Measurements from ENCODE around the gene ARHGAP30. TPM values are rescaled to one million over a fixed set of nuclear protein-coding genes. Genes with fewer than 3 reads are reported as not detected.
"Not testable (repeated sequence)": the region's sequence is repeated elsewhere in the genome, so short reads cannot be mapped to it uniquely, and the experiment has no call there.

Gene ARHGAP30
- total RNA-seq, 1 experiment from 2014 or later: 1.7 TPM

DNA sequence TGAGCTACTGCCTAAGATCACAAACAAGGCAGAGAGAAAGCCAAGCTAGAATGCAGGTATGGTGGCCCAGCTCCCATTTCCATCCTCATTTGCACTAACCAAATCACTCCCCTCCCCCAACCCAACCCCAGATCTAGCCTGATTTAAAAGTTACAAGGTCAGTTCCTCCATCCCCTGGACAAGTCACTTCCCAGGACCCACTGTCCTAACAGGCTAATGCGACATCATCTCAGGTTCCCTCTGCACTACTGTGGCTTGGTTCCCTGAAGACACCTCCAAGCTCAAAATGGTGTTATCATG lies 51.1 kb downstream of the ARHGAP30 start:
- peak overlapping the region; percentile 94 for H3K27ac Mint-ChIP-seq (ENCODE audit: unreplicated experiment)
- H3K4me1 Mint-ChIP-seq (ENCODE audit: low read depth, unreplicated experiment): peaks cover 58% of the 10 kb centered on the region
- CTCF ChIA-PET: interaction anchor here (0.8 to 1.4 kb wide), 3 partner anchors 21 to 26 kb away, joined by 3 to 5 read pairs (median 4); no protein-coding TSS in a partner anchor
- no peaks in the 10 kb centered on the region for H3K27me3 Mint-ChIP-seq (ENCODE audit: unreplicated experiment)
- H3K9me3 Mint-ChIP-seq (ENCODE audit: low read depth, unreplicated experiment): no peaks in the 10 kb centered on the region
- peak overlapping the region; percentile 91 for H3K4me3 Mint-ChIP-seq (ENCODE audit: low read depth, unreplicated experiment)
- no TSS peak for BruUV-seq (replicated peaks)
- DNase-seq: no peak
- TF ChIP-seq CTCF (IDR thresholded peaks at IDR 0.05; ENCODE audit: unreplicated experiment): no peak
- peaks cover 69% of the 10 kb centered on the region for H3K36me3 Mint-ChIP-seq (ENCODE audit: insufficient read depth, unreplicated experiment)
- intact Hi-C loops (cut with micrococcal nuclease; ENCODE audit: unreplicated experiment): no loop called here

GRCh38 chr1:161017756-161018630 lies 51.7 kb downstream of the ARHGAP30 start:
- CTCF ChIA-PET: interaction anchor here (0.8 to 1.4 kb wide), 3 partner anchors 21 to 27 kb away, joined by 3 to 5 read pairs (median 4); no protein-coding TSS in a partner anchor
- Mint-ChIP-seq H3K4me3 (ENCODE audit: low read depth, unreplicated experiment) (peak overlapping the region; percentile 91), H3K27me3 (ENCODE audit: unreplicated experiment) (no peaks in the 10 kb centered on the region), H3K27ac (ENCODE audit: unreplicated experiment) (peak overlapping the region; percentile 85), H3K9me3 (ENCODE audit: low read depth, unreplicated experiment) (no peaks in the 10 kb centered on the region), H3K4me1 (ENCODE audit: low read depth, unreplicated experiment) (peaks cover 64% of the 10 kb centered on the region), H3K36me3 (ENCODE audit: insufficient read depth, unreplicated experiment) (peaks cover 75% of the 10 kb centered on the region)
- no peak for DNase-seq
- intact Hi-C loops (cut with micrococcal nuclease; ENCODE audit: unreplicated experiment): no loop called here
- no peak for TF ChIP-seq CTCF (IDR thresholded peaks at IDR 0.05; ENCODE audit: unreplicated experiment)
- BruUV-seq (replicated peaks): no TSS peak

DNA sequence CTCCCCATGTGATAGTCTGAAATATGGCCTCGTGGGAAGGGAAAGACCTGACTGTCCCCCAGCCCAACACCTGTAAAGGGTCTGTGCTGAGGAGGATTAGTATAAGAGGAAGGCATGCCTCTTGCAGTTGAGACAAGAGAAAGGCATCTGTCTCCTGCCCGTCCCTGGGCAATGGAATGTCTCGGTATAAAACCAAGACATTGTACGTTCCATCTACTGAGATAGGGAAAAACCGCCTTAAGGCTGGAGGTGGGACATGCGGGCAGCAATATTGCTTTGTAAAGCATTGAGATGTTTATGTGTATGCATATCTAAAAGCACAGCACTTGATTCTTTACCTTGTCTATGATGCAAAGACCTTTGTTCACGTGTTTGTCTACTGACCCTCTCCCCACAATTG lies 52.5 kb downstream of the ARHGAP30 start:
- DNase-seq; H3K9me3 Mint-ChIP-seq (ENCODE audit: low read depth, unreplicated experiment); H3K27me3 Mint-ChIP-seq (ENCODE audit: unreplicated experiment); CTCF ChIA-PET; BruUV-seq (replicated peaks); intact Hi-C loops (cut with micrococcal nuclease; ENCODE audit: unreplicated experiment): not testable (repeated sequence)
- peaks cover 72% of the 10 kb centered on the region for H3K36me3 Mint-ChIP-seq (ENCODE audit: insufficient read depth, unreplicated experiment)
- H3K4me3 Mint-ChIP-seq (ENCODE audit: low read depth, unreplicated experiment): peak overlapping the region; percentile 91
- H3K4me1 Mint-ChIP-seq (ENCODE audit: low read depth, unreplicated experiment): peaks cover 60% of the 10 kb centered on the region
- peak overlapping the region; percentile 85 for H3K27ac Mint-ChIP-seq (ENCODE audit: unreplicated experiment)

GRCh38 chr1:161016683-161017082 lies 53.0 kb downstream of the ARHGAP30 start:
- BruUV-seq (replicated peaks); H3K27me3 Mint-ChIP-seq (ENCODE audit: unreplicated experiment); DNase-seq; CTCF ChIA-PET; intact Hi-C loops (cut with micrococcal nuclease; ENCODE audit: unreplicated experiment); H3K9me3 Mint-ChIP-seq (ENCODE audit: low read depth, unreplicated experiment): not testable (repeated sequence)
- H3K4me1 Mint-ChIP-seq (ENCODE audit: low read depth, unreplicated experiment): peaks cover 62% of the 10 kb centered on the region
- peak overlapping the region; percentile 2 for H3K4me3 Mint-ChIP-seq (ENCODE audit: low read depth, unreplicated experiment)
- peaks cover 72% of the 10 kb centered on the region for H3K36me3 Mint-ChIP-seq (ENCODE audit: insufficient read depth, unreplicated experiment)
- H3K27ac Mint-ChIP-seq (ENCODE audit: unreplicated experiment): peak overlapping the region; percentile 21

DNA sequence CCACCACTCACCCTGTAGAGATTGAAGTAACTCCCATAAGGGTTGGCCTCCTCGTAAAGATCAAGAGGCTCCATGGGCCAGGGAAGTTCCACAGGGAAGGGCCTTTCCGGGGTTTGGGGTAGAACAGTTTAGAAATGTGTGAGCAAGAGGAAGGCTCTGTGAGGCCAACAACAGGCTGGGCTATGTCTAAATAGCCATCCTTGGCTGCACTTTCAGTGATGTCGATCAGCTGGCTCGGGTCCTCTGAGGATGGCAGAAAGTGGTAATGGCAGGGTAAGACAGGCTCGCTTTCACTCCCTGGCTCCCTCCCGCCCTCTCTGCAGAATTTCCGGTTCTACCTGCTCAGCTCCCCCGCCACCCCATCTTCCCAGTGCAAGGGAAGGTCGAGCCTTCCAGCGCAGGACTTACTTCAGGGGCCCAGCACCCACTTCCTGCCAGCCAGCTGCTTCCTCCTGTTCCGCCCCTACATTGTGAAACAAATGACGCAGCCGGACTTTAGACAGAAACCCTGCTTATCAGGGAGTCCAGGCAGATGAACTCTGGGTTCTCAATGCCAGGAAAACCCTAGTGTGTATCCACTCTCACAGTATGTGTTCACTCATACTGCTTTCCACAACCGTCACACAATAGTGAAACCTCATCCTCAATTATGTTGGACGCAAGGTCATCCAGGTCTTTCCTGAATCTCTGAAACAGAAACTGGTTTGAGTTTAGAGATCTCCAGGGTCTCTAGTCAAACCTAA lies 56.0 kb downstream of the ARHGAP30 start:
- CTCF ChIA-PET: interaction anchor here (0.6 to 1.6 kb wide), 5 partner anchors 16 to 84 kb away, joined by 5 to 10 read pairs (median 7); no protein-coding TSS in a partner anchor

More for the DNA sequence above, 56.0 kb downstream of the ARHGAP30 start:
- no peaks in the 10 kb centered on the region for H3K27me3 Mint-ChIP-seq (ENCODE audit: unreplicated experiment)
- no TSS peak for BruUV-seq (replicated peaks)
- H3K4me3 Mint-ChIP-seq (ENCODE audit: low read depth, unreplicated experiment): peak overlapping the region; percentile 44
- TF ChIP-seq CTCF (IDR thresholded peaks at IDR 0.05; ENCODE audit: unreplicated experiment): no peak
- H3K36me3 Mint-ChIP-seq (ENCODE audit: insufficient read depth, unreplicated experiment): peaks cover 56% of the 10 kb centered on the region
- peak; percentile 94 for DNase-seq
- peaks cover 60% of the 10 kb centered on the region for H3K4me1 Mint-ChIP-seq (ENCODE audit: low read depth, unreplicated experiment)
- H3K9me3 Mint-ChIP-seq (ENCODE audit: low read depth, unreplicated experiment): no peaks in the 10 kb centered on the region
- intact Hi-C loops (cut with micrococcal nuclease; ENCODE audit: unreplicated experiment): loop anchor here (2.0 kb wide), 1 partner anchor 31 kb away; the partner anchor contains the start of gene USF1
- peak overlapping the region; percentile 95 for H3K27ac Mint-ChIP-seq (ENCODE audit: unreplicated experiment)

Measured in Calu3 (cell line).